ENCODE measurements around the gene ASCL4. TPM values are rescaled to one million over a fixed set of nuclear protein-coding genes. Genes with fewer than 3 reads are reported as not detected.

Gene ASCL4
- total and polyA plus RNA-seq, 2 of the 13 experiments (the other 11 are each of a cell fraction or from before 2014, with no cell fraction given), result not detected

DNA sequence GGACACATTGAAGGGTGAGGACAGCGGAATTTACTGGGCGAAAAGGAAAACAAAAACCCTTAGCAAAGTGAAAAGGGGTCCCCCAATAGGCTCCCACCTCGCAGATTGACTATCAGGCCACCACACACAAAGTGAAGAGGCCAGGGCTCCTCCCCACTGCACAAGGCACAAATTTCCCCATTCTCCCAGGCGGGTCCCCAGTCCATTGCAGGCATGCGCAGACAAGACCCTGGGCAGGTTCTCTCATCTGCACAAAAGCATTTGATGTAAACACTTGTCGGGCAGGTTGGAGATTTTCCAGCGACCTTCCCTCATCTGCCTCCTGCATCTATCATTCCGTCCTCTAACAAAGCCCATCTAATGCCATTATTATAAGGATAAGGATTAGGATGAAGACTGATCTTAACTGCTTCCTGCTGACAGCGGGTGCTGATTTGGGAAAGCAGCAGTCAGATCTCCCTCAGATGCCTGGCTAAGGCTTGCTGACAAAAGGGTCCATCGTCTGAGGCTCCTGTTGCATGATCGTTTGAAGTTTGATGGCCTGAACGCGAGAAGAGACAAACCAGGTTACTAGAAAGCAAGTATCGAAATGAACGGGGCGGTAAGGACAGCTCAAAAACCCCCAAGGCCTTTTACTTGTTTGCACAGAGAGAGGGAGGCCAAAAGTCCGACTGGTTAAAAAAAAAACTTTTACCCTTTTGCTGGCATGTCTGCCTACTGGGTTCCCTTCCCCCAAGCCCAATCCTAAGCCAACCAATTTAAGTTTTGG is 14.4 kb downstream of the ASCL4 start (continued):
- TF ChIP-seq, protein P1, sequence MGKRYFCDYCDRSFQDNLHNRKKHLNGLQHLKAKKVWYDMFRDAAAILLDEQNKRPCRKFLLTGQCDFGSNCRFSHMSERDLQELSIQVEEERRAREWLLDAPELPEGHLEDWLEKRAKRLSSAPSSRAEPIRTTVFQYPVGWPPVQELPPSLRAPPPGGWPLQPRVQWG (CRISPR knock-in tag; IDR thresholded peaks at IDR 0.05; ENCODE audit: borderline replicate concordance, low read depth), result no peak
- TF ChIP-seq, protein P2, sequence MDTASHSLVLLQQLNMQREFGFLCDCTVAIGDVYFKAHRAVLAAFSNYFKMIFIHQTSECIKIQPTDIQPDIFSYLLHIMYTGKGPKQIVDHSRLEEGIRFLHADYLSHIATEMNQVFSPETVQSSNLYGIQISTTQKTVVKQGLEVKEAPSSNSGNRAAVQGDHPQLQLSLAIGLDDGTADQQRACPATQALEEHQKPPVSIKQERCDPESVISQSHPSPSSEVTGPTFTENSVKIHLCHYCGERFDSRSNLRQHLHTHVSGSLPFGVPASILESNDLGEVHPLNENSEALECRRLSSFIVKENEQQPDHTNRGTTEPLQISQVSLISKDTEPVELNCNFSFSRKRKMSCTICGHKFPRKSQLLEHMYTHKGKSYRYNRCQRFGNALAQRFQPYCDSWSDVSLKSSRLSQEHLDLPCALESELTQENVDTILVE (CRISPR knock-in tag; IDR thresholded peaks at IDR 0.05), result no peak
- TF ChIP-seq TCF12 (IDR thresholded peaks at IDR 0.05) (no peak), TCF12 (CRISPR knock-in tag; IDR thresholded peaks at IDR 0.05) (no peak), MXI1 (IDR thresholded peaks at IDR 0.05; ENCODE audit: borderline replicate concordance, low read depth, low read length) (no peak), DMAP1 (CRISPR knock-in tag; IDR thresholded peaks at IDR 0.05) (0 out of 2 replicates have a peak, but pooled peaks have one; percentile 24), PHB2 (IDR thresholded peaks at IDR 0.05; ENCODE audit: partially characterized antibody) (no peak), HDAC1 (CRISPR knock-in tag; IDR thresholded peaks at IDR 0.05) (0 out of 2 replicates have a peak, but pooled peaks have one; percentile 37), ZNF660 (CRISPR knock-in tag; IDR thresholded peaks at IDR 0.05; ENCODE audit: borderline replicate concordance, low read depth) (no peak), KMT2A (CRISPR knock-in tag; IDR thresholded peaks at IDR 0.05) (no peak), TAF1 (CRISPR knock-in tag; IDR thresholded peaks at IDR 0.05) (no peak), ZNF775 (CRISPR knock-in tag; IDR thresholded peaks at IDR 0.05; ENCODE audit: borderline replicate concordance) (no peak), LCORL (IDR thresholded peaks at IDR 0.05) (no peak), LCORL (CRISPR knock-in tag; IDR thresholded peaks at IDR 0.05) (peak; percentile 56; the same call in 1 of the 2 replicates), NFYB (CRISPR knock-in tag; IDR thresholded peaks at IDR 0.05) (no peak), ZNF383 (CRISPR knock-in tag; IDR thresholded peaks at IDR 0.05; ENCODE audit: borderline replicate concordance) (no peak), WIZ (CRISPR knock-in tag; IDR thresholded peaks at IDR 0.05) (peak; percentile 49; the same call in 1 of the 2 replicates), MIER2 (CRISPR knock-in tag; IDR thresholded peaks at IDR 0.05) (no peak), PCBP2 (optimal IDR thresholded peaks at IDR 0.05; ENCODE audit: low read depth, low read length, poor library complexity, severe bottlenecking) (no peak), ZNF772 (CRISPR knock-in tag; IDR thresholded peaks at IDR 0.05) (no peak)
- TF ChIP-seq, protein P3, sequence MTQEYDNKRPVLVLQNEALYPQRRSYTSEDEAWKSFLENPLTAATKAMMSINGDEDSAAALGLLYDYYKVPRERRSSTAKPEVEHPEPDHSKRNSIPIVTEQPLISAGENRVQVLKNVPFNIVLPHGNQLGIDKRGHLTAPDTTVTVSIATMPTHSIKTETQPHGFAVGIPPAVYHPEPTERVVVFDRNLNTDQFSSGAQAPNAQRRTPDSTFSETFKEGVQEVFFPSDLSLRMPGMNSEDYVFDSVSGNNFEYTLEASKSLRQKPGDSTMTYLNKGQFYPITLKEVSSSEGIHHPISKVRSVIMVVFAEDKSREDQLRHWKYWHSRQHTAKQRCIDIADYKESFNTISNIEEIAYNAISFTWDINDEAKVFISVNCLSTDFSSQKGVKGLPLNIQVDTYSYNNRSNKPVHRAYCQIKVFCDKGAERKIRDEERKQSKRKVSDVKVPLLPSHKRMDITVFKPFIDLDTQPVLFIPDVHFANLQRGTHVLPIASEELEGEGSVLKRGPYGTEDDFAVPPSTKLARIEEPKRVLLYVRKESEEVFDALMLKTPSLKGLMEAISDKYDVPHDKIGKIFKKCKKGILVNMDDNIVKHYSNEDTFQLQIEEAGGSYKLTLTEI (CRISPR knock-in tag; conservative IDR thresholded peaks at IDR 0.05), result no peak
- TF ChIP-seq, protein P4, sequence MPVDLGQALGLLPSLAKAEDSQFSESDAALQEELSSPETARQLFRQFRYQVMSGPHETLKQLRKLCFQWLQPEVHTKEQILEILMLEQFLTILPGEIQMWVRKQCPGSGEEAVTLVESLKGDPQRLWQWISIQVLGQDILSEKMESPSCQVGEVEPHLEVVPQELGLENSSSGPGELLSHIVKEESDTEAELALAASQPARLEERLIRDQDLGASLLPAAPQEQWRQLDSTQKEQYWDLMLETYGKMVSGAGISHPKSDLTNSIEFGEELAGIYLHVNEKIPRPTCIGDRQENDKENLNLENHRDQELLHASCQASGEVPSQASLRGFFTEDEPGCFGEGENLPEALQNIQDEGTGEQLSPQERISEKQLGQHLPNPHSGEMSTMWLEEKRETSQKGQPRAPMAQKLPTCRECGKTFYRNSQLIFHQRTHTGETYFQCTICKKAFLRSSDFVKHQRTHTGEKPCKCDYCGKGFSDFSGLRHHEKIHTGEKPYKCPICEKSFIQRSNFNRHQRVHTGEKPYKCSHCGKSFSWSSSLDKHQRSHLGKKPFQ (CRISPR knock-in tag; IDR thresholded peaks at IDR 0.05; ENCODE audit: insufficient replicate concordance), result no peak
- TF ChIP-seq, protein P5, sequence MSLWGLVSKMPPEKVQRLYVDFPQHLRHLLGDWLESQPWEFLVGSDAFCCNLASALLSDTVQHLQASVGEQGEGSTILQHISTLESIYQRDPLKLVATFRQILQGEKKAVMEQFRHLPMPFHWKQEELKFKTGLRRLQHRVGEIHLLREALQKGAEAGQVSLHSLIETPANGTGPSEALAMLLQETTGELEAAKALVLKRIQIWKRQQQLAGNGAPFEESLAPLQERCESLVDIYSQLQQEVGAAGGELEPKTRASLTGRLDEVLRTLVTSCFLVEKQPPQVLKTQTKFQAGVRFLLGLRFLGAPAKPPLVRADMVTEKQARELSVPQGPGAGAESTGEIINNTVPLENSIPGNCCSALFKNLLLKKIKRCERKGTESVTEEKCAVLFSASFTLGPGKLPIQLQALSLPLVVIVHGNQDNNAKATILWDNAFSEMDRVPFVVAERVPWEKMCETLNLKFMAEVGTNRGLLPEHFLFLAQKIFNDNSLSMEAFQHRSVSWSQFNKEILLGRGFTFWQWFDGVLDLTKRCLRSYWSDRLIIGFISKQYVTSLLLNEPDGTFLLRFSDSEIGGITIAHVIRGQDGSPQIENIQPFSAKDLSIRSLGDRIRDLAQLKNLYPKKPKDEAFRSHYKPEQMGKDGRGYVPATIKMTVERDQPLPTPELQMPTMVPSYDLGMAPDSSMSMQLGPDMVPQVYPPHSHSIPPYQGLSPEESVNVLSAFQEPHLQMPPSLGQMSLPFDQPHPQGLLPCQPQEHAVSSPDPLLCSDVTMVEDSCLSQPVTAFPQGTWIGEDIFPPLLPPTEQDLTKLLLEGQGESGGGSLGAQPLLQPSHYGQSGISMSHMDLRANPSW (CRISPR knock-in tag; IDR thresholded peaks at IDR 0.05; ENCODE audit: borderline replicate concordance), result no peak
